Stimulated activated CD8-positive, alpha-beta memory T cell treated with anti-CD3 and anti-CD28 coated beads, Interleukin-12 subunit alpha, Interleukin-12 subunit beta, amount 100 ng/mL, for 24 hours (primary cell): Measurements from ENCODE around the gene MYLIP.
A peak's percentile ranks its signal among the peaks of the same experiment; 100 is the strongest.

Source experiments
- DNase-seq: peaks from one replicate; pipeline ENCODE4 v3.0.0-alpha.2; 2020; ENCODE audit errors: extremely low read depth

Gene MYLIP

DNA sequence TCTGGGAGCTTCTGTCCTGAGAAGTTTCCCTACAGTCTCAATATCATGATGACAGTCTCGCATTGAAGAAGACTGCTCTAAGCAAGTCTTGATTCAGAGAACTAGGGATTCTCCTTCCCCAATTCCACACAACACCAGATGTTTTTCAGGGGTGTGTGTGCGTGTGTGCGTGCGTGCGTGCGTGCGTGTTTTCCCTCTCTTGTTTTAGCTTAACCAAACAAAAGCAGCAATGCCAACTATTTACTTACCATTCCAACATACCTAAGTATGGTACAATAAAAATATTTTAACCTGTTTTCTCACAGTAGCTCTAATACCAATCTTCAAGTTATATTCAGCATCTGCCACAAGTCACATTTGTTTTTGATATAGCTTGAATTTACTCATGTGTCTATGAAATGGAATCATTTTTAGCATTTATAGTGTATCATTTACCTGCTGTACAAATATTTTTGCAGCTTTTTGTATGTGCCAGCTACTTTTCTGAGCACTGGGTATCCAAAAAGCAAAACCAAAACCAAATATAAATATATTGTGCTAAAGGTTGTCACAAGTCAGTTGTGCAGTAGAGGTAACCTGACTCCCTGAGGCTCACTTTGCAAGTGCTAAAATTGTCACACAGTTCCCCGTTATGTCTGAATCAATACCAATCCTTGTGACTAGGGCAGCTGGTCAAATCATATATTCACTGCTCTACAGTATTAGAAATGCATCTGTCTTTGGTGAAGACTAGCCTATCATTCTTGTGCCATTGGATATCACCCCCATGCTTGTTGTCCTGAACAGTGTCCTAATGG, 21.7 kb upstream of the MYLIP start:
- no peak for DNase-seq

DNA sequence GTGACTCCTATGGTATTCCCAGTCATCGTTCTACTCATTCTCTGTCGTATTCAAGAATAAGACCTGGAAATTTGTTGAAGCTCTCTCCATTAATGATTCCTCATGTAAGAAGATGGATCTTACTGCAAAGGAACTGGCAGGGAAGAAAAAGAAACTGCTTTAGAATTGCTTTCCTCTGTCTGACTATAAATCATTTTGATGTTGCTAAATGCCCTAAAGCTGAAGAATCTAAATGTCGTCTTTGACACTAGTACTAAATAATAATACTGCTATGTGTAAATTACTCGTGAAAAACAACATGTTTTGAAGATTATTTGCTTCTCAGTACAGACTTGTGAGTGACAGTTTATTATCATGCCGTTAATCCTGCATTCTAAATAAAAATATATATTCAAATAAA, 20.5 kb upstream of the MYLIP start:
- DNase-seq = no peak

GRCh38 chr6:16108921-16109658, 19.8 kb upstream of the MYLIP start:
- no peak for DNase-seq

- no peak for DNase-seq
Observed at GRCh38 chr6:16109659-16110305, 19.1 kb upstream of the MYLIP start.

DNA sequence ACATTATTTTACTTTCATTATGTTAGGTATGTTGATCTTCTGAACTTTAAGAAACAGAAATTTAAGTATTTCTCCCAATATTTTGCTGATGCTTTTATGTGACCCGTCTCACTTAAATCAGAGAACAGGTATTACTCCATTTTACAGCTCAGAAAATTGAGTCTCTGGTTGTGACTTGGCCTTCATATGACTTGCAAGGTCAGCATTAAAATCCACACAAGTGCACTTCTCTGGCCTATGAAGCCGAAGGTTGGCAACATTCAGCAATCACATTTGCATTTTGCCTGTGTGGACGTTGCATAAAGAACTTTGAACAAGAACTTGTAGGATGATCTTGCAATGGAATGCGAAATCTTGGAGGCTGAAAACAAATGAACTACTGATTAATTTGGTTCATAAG, 10.1 kb upstream of the MYLIP start:
- DNase-seq = no peak

- no peak for DNase-seq
Observed at GRCh38 chr6:16121339-16121738, 7.5 kb upstream of the MYLIP start.

DNA sequence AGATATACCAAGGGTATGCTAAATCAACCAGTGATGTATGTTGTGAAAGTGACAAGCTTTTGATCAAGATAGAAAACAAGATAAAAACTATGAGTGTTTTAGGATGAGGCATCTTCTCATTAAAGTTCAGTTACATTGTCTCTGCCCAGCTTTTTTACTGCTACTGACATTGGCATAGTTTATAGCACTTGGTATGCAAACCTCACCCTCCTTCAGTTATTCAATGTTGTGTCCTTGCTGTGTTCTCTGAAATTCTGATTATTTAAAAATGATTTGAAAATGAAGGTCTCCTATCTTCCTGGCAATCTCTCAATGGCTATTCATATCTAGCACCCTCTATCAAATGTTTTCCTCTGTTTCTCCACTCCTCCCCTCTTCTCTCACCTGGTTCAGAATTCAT, 6.7 kb upstream of the MYLIP start:
- DNase-seq = no peak

GRCh38 chr6:16124198-16125180, 4.4 kb upstream of the MYLIP start:
- no peak for DNase-seq

DNA sequence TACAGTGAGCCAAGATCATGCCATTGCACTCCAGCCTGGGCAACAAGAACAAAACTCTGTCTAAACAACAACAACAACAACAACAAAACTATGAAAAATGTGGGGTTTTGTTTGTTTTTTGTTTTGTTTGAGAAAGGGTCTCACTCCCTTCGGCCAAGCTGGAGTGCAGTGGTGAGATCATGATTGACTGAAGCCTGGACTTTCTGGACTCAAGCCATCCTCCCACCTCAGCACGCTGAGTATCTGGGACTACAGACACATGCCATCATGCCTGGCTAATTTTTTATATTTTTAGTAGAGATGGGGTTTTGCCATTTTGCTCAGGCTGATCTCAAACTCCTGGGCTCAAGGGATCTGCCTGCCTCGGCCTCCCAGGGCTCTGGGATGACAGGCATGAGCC, 2.8 kb upstream of the MYLIP start:
- no peak for DNase-seq

DNA sequence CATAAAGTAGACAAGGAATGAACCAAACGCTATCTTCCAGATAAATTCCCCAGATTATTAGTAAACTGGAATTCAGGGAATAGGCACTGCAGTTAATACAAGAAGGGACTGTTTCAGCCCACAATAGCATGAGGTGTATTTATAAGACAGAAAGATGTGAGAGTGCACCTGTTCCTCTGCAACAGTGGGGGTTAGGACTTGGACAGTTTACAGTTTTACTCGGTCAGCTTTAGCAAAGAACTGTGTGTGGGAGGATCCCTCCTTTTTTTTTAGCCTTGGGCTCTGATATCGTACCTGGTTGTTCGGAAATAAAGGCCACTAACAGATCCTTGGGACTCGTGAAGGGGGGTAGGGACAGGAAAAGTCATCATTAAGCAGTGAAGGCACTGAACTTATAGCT, 2.0 kb upstream of the MYLIP start:
- DNase-seq = no peak

- DNase-seq = no peak
Observed at GRCh38 chr6:16127471-16127870, 1.4 kb upstream of the MYLIP start.

DNA sequence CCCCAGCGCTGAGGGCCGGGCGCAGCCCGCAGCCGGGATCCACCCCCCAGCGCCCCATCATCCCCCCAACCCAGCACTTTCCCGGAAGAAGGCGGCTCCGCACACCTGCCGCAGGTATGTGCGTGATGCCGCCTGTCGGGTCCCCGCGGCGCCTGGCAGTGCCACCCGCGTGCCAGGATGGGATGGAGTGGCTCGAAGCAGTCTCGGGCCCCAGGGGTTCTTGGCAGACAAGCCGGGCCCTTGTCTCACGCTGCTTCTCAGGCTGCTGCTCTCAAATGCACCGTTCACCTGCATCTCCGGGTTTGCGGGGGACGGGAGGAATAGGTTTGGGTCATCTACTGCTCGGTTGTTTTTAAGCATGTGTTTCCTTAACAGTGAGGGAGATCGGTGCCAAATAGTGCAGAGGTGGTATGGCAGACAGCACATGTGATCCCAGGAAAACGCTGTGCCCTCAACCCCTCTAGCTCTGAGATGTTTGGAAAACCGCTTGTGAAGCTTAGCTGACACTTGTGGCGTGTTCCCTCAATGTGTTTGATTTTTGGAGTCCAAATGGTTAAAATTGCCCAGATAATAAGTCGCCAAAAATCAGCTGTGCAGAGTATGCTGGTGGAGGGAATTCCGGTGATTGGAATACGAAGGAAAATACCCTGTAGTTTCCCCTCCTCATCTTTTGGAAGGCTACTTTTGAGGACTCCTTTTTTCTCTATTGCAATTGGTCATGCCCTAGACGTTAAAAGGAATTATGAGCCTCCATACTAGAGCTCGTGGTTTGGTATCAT, 926 bp downstream of the MYLIP start:
- DNase-seq = no peak

- no peak for DNase-seq
Observed at GRCh38 chr6:16130437-16130891, 1.6 kb downstream of the MYLIP start.

- no peak for DNase-seq
Observed at GRCh38 chr6:16130932-16131387, 2.1 kb downstream of the MYLIP start.

GRCh38 chr6:16132909-16133308, 4.0 kb downstream of the MYLIP start:
- no peak for DNase-seq

DNA sequence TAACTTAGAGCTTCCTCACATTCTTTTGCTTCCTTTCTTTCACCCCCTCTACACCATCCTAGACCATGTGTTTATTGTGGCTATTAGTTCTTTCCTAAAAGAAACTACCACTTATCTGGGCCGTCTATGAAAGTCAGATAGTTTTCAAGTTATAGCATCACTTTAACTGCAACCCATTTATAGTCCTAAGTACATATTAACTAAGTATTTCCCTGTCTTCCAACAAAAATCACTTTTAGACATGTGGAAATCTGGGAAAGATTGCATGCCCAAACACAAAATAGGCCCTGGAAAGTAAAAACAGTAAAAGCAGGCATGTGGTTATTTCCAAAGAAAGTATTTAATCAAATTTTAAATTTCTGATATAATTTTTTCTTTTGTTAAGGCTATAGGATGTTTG, 5.5 kb downstream of the MYLIP start:
- DNase-seq = no peak

DNA sequence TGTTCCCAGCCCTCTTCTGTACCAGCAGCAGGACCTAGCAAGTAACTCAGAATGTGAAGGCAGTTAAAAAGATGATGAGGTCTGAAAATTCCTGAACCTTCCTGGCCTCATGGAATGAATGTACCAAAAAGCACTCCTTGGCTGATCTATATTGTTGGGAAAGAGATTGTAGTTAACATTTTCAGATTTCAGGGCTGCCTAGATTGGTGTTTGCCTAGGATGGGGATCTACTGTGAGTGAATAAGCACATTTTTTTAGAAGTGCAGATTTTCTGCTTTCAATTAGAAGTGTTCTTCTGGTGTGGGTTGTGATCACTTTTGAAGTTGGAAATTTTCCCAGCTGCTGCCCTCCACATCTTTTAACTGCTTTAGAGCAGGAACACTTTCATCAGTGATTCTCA, 6.2 kb downstream of the MYLIP start:
- DNase-seq = no peak

GRCh38 chr6:16136091-16136490, 7.2 kb downstream of the MYLIP start:
- DNase-seq = no peak

GRCh38 chr6:16136621-16137450, 8.0 kb downstream of the MYLIP start:
- DNase-seq = peak; percentile 16

GRCh38 chr6:16137451-16137801, 8.5 kb downstream of the MYLIP start:
- no peak for DNase-seq
